ENCODE measurements around the gene AMPD3.

Gene AMPD3

GRCh38 chr11:10488121-10488933 lies 33.3 kb downstream of the AMPD3 start:
- no peak for DNase-seq (ENCODE audit: low read depth in 4 of 4, low spot score in 1 of 4)

GRCh38 chr11:10488934-10489691 lies 34.0 kb downstream of the AMPD3 start:
- no peak for DNase-seq (ENCODE audit: low read depth in 4 of 4, low spot score in 1 of 4)

GRCh38 chr11:10490032-10490397 lies 35.0 kb downstream of the AMPD3 start:
- no peak for DNase-seq (ENCODE audit: low read depth in 4 of 4, low spot score in 1 of 4)

- DNase-seq (ENCODE audit: low read depth in 4 of 4, low spot score in 1 of 4), result no peak
Observed at GRCh38 chr11:10490398-10491241, 35.6 kb downstream of the AMPD3 start.

GRCh38 chr11:10492084-10492483 lies 37.0 kb downstream of the AMPD3 start:
- no peak for DNase-seq (ENCODE audit: low read depth in 4 of 4, low spot score in 1 of 4)

GRCh38 chr11:10493041-10493663 lies 38.1 kb downstream of the AMPD3 start:
- DNase-seq (ENCODE audit: low read depth in 4 of 4, low spot score in 1 of 4), result no peak

- no peak for DNase-seq (ENCODE audit: low read depth in 4 of 4, low spot score in 1 of 4)
Observed at GRCh38 chr11:10494636-10495463, 39.8 kb downstream of the AMPD3 start.

GRCh38 chr11:10495464-10495786 lies 40.4 kb downstream of the AMPD3 start:
- no peak for DNase-seq (ENCODE audit: low read depth in 4 of 4, low spot score in 1 of 4)

- DNase-seq (ENCODE audit: low read depth in 4 of 4, low spot score in 1 of 4), result no peak
Observed at GRCh38 chr11:10496296-10496936, 41.4 kb downstream of the AMPD3 start.

- DNase-seq (ENCODE audit: low read depth in 4 of 4, low spot score in 1 of 4), result no peak
Observed at GRCh38 chr11:10497371-10498021, 42.4 kb downstream of the AMPD3 start.

- DNase-seq (ENCODE audit: low read depth in 4 of 4, low spot score in 1 of 4), result no peak
Observed at GRCh38 chr11:10498022-10498400, 42.9 kb downstream of the AMPD3 start.

- DNase-seq (ENCODE audit: low read depth in 4 of 4, low spot score in 1 of 4), result no peak
Observed at GRCh38 chr11:10498426-10499250, 43.6 kb downstream of the AMPD3 start.

- DNase-seq (ENCODE audit: low read depth in 4 of 4, low spot score in 1 of 4), result no peak
Observed at GRCh38 chr11:10499452-10499851, 44.4 kb downstream of the AMPD3 start.

- no peak for DNase-seq (ENCODE audit: low read depth in 4 of 4, low spot score in 1 of 4)
Observed at GRCh38 chr11:10499874-10500601, 45.0 kb downstream of the AMPD3 start.

GRCh38 chr11:10500757-10501684 lies 46.0 kb downstream of the AMPD3 start:
- DNase-seq (ENCODE audit: low read depth in 4 of 4, low spot score in 1 of 4), result no peak

- no peak for DNase-seq (ENCODE audit: low read depth in 4 of 4, low spot score in 1 of 4)
Observed at GRCh38 chr11:10502065-10502680, 47.1 kb downstream of the AMPD3 start.

Data from stimulated activated CD4-positive, alpha-beta T cell treated with anti-CD3 and anti-CD28 coated beads, Interleukin-1b, Interleukin-23, amount 100 ng/mL, for 24 hours (primary cell).